Dedifferentiated amniotic fluid mesenchymal stem cell (primary cell): ENCODE measurements around the gene LYPLAL1.
"Not testable (repeated sequence)": the region's sequence is repeated elsewhere in the genome, so short reads cannot be mapped to it uniquely, and the experiment has no call there.

ENCODE experiments used
- DNase-seq: peaks from one replicate; pipeline ENCODE4 v3.0.0-alpha.2; 2016; ENCODE audit errors: extremely low spot score

LYPLAL1 gene

DNA sequence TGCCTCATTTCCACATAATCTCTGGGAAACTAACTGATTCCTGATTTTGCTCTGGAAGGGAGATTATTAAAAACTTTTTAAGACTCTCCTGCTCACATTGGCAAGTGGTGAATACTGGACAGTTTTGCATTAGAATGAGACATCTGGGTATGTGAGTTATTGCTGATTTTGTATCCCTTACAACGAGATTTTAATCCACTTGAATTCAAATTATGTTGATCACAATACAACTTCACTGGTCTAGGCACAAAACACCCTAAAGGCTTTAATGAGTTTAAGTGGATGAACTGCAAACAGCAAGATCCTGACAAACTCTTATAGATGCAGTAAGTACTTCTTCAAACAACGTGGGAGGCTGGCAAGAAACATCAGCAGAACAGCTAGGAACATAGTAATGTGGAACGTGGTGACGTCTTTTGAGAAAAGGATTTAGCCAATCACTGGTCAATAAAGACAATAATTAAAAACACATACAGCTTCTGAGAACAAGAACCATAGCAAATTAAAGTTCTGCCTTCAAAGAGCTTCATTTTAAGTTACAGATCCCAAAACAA, 10.2 kb upstream of the LYPLAL1 start:
- no peak for DNase-seq

DNA sequence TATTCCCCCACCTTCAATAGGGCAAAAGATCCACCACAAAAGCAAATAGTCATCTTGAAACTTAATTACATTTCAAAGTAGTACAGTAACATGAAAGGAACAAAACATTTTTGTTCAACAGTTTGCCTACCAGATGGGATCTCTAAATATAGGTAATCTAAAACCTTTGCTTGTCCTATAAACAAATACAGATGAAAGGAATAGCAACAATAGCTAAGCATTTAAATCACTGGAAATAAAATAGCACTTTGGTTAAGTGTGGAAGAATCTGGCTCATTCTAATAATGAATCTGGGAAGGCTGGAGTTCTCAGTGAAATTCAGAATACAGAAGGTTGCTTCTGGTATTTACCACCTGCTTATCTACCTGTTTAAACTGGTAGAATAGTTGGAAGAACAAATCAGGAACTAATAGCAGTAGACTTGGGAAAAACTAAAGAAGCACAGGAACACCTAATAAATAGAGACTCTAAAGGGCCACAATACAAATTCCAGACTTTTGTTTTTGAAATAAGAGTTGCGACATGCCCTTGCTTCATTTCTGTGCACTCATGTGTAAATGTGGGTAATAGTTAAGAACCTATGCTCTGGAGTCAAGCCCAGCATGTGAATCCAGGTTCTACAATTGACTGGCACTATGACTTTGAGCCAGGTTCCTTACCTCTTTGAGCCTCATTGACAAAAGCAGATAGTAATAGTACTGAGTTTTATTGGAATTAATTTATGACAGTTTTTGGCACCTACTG, 2.3 kb upstream of the LYPLAL1 start:
- DNase-seq = no peak

DNA sequence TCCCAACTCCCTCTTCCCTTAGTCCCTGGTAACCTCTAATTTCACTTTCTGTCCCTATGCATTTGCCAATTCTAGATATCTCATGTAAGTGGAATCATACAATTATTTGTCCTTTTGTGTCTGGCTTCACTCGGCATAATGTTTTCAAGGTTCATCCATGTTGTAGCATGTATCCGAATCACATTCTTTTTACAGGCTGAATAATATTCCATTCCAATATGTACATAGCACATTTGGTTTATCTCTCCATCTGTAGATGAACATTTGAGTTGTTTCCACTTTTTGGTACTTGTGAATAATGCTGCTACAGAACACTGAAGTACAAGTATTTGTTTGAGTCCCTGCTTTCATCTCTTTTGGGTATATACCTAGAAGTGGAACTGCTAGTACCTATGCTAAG, 857 bp upstream of the LYPLAL1 start:
- DNase-seq = no peak

DNA sequence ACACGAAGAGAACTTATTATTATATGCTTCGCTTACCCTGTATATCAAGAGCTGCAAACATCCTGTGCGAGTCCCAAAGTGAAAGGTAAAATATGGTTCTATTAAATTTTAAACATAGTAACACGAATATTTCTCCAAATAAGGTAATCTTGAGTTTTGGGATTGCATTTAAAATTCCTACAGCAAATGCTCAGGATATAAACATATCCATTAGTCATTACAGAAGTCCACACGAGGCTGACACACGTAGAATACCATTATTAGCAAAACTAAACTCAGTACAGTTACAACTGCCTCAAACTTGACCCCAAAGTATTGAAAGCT, 282 bp upstream of the LYPLAL1 start:
- DNase-seq = no peak

DNA sequence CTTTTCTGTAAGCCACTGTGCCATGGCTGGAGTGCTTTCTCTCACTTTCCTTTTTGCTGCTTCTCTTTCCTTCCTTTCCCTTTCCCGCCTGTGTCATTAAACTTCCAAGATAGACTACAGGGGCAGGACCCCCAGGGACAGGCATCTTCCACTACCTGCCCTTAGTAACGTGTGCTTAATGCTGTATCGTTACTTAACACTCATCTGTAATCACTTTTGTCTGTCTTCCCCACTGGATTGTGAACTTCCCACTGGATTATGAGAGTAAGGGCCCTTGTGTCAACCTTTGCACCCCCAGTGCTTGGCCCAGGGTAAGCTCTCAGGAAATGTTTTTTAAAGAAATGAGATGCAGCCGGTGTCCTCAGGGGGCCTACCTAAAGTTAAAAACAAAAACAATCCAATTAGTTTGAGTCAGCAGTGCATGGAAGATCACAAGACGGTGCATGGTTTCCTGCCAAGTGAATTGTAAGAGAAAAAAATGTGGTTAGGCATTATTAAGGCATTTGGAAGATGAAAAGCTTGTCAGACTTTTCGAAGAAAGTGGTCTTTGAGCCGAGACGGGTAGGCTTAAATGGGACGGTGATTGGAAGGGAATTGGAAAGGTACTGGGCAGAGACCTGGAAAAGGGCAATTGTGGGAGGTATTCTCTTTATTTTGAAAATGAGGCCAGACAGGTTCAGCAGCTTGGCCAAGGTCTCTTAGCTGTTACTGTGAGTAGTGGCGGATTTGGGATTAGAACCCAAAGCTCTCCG, 958 bp downstream of the LYPLAL1 start:
- peak; percentile 71 for DNase-seq

DNA sequence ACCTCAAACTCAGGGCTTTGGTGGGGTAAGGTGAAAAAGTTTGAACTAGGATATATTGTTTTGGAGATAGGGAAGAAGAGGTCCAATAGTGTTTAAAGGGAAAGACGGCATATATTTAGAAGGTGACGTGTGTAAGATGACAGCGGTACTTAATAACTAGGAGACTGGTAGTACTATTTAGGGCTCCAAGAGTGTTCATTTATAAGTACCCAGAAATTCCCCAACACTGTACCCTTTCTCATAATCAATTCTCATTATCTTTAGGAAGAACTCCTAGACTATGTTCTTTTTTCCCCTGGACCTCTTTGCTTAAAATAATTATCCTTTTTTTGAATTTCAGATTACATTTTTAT, 1.5 kb downstream of the LYPLAL1 start:
- no peak for DNase-seq

DNA sequence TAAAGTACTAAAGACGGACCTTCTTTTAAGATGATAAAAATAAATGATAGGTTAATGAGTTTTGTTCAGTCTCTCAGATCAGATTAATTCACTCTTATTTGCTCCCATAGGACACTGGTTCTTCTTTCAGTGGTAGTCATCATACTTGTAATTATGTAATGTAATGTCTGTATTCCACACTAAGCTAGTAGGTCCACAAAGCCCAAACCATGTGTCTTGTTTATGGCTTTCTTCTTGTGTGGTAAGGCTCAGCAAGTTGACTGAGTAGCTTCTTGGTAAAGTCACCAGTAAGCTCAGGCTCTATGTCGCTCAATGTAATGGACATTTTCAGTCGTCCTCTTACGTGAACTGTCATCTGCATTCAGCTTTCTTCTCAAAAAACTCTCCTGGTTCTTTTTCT, 2.5 kb downstream of the LYPLAL1 start:
- DNase-seq = no peak

DNA sequence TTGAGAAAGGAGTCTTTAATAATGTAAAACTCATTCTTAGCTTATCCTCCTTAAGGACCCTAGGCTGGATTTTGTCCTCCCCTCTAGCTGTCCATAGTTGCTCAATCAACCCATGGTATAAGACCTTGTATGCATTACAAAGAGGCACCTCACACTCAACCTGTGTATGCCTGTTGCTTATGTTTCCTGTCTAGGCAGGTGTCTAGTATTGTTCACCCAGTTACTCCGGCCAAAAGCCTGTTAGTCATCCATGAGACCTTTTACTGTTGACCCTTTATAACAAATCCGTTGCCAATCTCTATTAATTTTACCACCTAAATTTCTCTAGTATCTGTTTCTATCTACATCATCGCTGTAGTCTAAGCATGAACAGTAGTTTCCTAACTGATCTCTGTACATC, 3.7 kb downstream of the LYPLAL1 start:
- DNase-seq = no peak

DNA sequence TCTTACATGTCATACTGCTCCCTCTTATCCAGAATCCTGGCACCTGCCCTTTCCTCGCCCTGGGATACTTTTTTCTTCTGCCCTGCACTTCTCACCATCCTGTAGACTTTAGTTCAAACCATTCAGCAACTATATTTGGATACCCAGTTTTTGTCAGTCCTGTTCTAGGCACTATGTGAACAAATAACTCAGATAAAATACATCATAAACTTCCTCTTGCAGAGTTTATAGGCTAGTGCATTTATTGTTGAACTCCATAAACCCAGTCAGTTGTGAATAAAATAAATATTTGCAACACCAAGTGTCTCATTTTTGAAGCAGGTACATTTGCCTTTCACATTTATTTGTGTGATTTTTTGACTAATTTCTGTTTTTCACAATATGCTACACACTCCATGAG, 4.3 kb downstream of the LYPLAL1 start:
- no peak for DNase-seq

DNA sequence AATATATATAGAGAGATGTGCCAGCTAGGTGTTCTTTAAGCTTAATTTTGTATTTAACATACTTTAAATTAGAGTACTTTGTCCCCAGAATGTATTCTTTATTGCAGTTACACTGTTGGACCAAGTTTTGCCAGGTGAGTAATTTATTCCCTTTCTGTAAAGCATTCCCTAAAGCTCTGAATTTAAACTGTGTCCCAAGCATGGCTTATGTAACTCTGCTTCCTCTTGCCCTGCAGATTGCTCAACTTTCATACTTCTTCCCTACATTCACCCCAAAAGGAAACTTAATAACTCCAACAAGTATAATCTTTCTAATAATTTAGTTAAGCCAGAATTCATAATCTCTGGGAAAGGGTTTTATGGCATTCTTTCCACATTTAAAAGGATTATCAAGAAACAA, 5.6 kb downstream of the LYPLAL1 start:
- DNase-seq = no peak

DNA sequence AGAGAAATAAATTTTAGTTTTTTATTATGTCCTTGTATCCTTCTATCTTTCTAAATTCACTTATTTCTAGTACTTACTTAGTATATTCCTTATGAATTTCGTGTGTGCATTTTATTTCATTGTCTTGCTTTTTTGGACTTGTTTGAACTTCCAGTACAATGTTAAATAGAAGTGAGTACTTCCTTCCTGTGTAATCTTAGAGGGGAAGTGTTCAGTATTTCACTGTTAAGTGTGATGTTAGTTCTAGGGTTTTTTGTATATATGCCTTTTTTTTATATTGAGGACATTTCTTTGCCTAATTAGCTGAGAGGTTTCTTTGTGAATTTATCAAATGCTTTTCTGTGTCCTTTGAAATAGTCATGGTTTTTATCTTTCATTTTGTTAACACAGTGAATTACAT, 10.7 kb downstream of the LYPLAL1 start:
- DNase-seq = no peak

DNA sequence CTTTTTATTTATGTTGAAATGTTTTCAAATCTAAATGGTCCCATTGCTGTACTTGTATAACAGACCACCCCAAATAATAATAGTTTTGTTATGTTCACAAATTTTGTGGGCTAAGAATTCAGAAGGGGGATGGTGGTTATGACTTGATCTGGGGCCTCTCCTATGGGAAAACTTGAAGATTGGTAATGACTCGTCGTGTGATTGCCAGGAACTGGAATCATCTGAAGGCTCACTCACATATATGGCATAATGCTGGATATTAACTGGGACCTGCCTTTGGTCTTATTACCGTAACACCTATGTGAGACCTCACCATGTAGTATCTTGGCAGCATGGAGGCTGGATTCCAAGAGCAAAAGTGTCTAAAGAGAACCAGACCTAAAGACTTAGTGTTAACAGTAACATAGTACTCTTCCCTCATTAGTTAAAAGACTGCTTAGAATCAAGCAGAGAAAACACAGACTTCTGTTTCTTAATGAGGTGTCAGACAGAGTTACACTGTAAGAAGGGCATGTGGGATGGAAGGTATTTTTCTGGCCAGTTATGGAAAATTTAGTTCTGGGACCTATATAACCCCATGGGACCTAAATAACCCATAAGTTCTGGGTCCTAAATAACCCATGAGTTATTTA, 11.9 kb downstream of the LYPLAL1 start:
- no peak for DNase-seq

DNA sequence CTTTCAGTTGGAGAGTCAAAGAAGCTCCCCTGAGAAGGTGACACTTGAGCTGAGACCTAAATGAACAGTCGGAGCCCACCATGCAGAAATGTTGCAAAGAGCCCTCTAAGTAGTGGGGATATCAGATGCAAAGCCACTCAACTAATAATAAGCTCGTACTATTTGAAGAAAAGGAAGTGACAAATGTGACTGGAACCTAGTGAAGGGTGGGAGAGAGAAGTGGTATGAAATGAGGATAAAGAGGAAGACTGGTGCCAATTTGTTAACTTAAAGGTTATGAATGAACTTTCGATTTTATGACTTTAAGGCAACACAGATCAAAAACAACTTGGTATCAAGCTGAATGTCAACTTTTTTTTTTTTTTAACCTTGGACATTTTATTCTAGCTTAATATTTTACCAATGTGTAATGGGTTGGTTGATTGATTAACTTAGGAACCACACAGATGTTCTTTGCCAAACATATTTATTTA, 14.7 kb downstream of the LYPLAL1 start:
- DNase-seq = no peak

DNA sequence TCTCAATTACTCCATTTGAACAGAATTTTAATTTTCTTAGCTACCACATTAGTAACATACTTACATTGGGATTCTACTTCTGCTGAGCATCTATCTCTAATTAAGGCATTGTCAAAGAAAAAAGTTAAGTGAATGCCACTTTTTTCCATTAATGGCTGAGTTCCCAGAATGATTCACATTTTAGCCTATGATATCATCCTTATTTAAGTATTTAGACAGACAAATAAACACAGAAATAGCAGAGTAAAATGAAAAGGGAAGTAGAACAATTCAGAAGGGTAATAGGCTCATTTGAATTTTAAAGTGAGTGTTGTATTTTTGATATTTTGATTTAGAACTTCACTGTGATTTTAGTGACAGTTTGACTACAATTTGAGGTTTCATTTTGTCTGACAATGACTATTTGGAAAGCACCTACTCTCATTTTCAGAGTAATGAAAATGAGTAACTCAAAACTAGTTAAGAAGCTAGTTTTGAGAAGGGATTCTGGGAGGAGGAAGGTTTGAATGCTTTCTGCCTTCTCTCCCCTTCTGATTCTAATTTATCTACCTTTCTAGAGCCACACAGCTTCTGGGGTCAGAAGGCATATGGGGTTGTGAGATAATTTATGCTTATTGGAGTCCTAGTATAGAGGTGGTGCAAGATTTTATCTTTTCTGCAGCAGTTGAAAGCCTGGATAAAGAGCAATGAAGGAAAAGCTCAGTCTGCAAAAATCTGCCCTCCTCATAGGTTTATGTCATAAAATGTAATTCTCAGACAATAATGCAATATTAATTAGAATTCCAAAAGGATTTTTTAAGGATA, 15.5 kb downstream of the LYPLAL1 start:
- DNase-seq = peak; percentile 79

DNA sequence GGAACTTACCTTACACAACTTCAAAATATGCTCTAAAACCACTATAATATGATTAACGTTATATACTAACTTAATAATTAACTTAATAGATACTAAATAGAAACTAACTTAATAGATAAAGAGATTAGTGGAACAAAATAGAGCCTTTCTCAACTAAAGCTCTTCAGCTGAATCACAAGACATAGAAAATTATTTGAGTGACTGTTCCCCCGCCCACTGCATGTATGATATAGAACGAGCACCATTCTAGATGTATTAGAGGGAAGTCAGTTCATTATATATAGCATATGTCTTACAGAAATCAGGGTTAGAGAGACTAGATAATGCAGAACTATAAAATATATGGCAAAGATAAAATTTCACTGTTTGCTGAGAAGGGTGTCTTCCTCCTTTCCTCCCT, 16.3 kb downstream of the LYPLAL1 start:
- no peak for DNase-seq

DNA sequence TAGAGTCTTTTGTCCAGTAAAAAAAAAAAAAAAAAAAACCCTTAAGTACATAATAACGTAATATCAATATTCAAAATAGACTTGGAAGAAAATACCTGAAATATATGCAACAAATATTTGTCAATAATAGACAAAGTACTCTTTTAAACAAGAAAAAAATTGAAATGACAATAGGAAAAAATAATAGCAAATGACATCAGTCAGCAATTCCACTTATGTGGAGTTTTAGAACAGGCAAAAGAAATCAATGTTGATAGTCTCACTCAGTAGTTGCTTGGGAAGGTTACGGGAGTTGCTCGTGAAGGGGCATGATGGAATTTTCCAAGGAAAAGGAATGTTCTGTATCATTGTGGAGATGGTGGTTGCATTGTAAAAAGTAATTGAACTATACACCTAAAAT, 16.9 kb downstream of the LYPLAL1 start:
- DNase-seq = no peak

DNA sequence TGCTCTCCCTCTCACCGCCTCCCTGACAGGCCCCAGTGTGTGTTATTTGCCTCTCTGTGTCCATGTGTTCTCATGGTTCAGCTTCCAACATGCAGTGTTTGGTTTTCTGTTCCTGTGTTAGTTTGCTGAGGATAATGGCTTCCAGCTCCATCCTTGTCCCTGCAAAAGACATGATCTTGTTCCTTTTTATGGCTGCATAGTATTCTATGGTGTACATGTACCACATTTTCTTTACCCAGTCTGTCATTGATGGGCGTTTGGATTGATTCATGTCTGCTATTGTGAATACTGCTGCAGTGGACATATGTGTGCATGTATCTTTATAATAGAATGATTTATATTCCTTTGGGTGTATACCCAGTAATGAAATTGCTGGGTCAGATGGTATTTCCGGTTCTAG, 22.2 kb downstream of the LYPLAL1 start:
- not testable (repeated sequence) for DNase-seq

DNA sequence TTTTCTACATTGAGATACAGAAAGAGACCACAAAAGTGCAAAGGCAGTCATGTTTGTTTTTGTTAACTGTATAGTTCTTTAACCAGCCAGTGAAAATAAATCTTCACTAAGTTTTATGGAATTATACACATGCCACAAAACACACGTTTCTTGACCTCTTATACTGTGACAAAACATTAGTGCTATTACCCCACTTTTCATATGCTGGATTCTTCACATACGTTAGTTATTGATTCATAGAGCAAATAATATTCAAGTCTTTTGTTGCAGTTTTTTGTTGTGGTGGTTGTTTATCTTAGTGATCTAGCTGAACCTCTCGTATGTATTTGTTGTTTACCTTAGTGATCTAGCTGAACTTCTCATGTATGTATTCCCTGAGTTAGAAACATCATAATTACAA, 28.0 kb downstream of the LYPLAL1 start:
- no peak for DNase-seq

DNA sequence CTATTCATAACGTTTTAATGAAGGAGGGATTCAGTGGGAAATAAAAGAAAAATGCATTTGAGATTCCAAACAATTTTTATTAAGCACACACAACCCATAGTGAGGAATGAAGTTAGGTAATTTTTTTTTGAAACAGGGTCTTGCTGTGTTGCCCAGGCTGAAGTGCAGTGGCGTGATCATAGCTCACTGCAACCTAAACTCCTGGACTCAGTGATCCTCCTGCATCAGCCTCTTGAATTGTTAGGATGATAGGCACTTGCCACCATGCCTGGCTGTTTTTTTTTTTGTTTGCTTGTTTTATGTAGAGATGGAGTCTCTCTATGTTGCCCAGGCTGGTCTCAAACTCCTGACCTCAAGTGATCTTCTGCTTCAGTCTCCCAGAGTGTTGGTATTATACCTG, 28.9 kb downstream of the LYPLAL1 start:
- no peak for DNase-seq

DNA sequence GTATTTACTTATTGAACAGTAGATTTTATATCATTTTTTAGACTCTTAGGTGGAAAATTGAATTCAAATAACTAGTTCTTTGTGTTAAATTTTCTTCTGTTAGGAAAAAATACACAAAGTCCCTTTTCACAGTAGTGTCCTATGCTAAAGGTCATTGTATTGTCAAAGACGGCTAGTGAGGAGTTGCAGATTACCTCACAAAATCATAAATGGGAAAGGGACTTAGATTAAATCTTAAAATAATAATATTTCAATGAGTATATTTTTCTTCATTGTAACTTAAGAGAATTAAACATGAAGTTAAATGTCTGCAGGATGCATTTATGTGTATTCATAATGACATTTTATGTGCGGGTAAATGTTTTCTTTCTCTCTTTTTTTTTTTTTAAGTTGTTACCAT, 32.7 kb downstream of the LYPLAL1 start:
- DNase-seq = no peak

DNA sequence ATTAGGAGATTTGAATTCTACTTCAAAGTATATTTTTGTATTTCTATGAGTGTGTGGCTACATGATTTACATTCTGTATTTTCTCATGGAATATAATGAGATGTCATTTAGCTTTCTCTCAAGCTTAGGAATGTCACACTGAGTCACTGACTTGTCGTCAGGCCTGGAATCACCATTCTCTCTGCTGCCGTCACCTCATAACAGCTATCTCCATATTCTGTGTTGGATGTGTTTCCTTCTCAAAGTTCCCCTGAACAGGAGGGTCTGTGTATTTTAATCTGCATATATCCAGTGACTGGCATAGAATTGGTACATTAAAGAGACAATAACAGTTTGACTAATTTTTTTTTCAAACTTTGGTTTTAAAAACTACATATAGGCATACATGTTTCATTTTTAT, 35.9 kb downstream of the LYPLAL1 start:
- DNase-seq = no peak

DNA sequence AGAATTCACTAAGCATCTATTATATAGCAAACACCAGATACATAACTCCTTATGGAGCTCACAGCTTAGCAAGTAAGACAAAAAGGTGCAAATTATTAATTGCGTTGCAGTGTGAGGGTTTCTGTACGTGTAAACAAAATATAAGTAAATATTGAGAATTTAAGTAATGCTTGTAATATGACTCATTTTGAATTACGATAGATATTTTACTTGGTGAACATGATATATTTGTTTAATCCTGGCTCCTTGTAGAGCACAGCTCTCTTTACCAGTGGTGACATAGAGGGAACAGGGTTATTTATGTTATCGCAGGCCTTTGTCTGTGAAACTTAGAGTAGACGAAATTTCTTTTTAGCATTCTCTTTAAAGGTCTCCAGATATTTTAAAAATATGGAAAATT, 36.4 kb downstream of the LYPLAL1 start:
- DNase-seq = no peak
